Hepatic stellate cell (primary cell): ENCODE measurements around the gene SLC39A11.
"Not testable (repeated sequence)": the region's sequence is repeated elsewhere in the genome, so short reads cannot be mapped to it uniquely, and the experiment has no call there.

ENCODE experiments used
- DNase-seq: peaks from one replicate; pipeline ENCODE4 v3.0.0; 2011; ENCODE audit warnings: low spot score

SLC39A11 gene

GRCh38 chr17:72782985-72783701 lies 309.3 kb downstream of the SLC39A11 start:
- no peak for DNase-seq

- not testable (repeated sequence) for DNase-seq
Measured at GRCh38 chr17:72782437-72782836, 310.1 kb downstream of the SLC39A11 start.

DNA sequence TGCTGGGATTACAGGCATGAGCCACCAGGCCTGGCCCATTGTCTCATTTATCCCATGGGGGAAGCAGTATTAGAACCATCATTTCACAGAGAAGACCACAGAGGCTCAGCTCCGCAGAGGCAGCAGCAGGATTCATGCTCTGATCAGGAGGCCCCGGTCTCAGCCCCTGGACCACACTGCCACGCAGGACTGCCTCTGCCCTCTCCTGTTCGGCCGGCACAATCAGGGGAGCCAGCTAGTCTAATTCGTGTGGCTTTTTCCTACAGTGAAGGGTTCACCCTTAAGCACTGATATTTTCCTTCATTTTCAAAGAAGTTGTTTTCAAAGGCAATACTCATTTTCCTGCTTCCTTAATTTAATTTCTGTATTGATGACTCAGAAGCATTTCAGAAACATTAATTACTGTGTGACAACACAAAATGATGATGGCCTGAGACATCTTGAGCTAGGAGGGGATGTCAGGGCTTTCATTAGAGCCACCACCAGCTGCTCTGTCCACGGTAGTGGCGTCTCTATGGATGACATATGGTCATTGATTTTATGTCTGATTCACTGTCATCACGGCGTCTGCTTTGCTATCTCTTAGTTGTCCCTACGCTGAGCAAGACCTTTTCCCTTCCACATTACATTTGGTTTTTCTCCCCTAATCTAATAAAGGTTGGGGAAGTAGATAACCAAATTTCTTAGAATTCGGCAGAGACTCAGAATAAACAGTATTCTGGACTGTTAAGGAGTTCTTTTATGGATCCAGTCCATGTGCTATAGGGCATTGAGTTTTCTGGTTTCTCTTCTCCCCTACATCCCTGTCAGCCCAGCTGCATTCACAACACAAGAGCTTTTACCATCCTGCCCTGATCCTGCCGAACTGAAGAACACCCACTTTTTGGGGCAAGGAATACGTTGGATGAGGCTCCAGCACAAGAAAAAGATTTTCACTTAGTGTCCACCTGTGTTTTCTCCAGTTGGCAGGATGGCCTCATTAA lies 314.0 kb downstream of the SLC39A11 start:
- DNase-seq, result no peak

DNA sequence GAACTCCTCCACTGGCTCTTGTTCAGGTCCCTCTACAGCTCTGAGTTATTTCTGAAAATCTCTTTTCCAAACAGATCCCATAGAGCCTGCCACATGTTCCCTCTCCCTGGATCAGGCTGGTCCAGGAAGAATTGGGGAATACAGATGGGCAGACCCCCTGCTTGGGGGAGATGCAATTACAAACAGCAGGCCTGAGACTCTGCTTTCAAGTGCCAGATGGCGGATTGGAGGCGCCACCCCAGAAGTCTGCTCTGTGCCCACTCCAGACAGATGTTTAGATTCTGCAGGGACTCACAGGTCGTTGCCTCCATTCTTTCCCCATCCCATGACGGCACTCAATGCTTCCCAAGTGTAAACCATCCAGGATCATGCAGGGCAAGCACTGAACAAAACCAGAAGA lies 316.6 kb downstream of the SLC39A11 start:
- DNase-seq, result no peak

DNA sequence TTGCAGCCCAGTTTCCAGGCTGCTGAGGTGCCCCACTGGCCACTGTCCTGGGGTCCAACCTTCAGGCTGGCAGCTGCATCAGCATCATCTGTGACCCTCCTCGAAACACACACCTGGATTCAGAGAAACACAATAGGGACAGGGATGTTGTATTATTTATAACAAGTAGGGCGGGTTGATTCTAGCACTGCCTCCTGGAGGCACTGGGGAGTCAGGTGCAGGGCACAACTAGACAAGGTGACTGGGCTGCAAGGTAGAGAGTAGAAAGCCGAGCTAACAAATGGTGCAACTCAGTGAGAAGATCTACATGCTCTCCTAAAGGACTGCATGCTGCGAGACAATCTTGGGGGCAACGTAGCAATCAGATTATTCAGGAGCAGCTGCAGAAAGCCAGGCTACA lies 317.3 kb downstream of the SLC39A11 start:
- DNase-seq, result no peak

- DNase-seq, result no peak
Measured at GRCh38 chr17:72774236-72774635, 318.3 kb downstream of the SLC39A11 start.

GRCh38 chr17:72773225-72773624 lies 319.3 kb downstream of the SLC39A11 start:
- DNase-seq, result not testable (repeated sequence)

- DNase-seq, result no peak
Measured at GRCh38 chr17:72772331-72772821, 320.1 kb downstream of the SLC39A11 start.

GRCh38 chr17:72771734-72772133 lies 320.8 kb downstream of the SLC39A11 start:
- DNase-seq, result no peak

GRCh38 chr17:72766761-72767356 lies 325.6 kb downstream of the SLC39A11 start:
- no peak for DNase-seq

DNA sequence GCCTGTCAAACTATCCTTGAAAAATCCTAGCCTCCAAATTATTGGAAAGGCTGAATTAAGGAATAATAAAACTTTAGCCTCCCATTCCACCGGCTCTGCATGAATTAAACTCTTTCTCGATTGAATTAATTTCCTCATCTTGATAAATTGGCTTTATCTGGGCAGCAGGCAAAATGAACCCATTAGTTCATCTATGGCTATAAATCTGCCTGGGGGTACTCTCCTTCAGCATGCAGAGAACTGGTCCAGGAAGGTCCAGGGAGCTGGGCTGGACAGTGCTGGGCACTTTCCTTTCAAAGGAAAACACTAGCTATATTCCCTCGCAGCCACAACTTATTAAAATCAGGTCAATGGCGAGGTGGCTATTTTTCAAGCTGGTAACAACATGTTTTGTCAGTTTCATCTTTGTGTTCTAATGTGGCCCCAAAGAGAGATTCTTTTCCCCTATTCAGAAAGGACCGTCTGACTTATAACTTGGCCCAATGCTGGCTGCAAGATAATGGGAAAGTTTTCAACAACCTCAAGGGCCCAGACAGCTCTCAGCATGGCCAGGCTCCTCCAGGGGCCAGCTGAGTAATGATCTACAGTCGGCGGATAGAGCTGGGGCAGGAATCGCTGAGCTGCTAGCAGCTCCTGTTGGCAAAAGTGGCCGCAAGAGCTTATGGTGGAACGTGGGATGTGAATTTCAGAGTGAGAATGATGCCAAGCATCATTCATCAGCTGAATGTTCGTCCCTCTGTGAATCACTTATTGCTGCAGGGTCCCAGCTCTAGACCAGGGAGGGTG lies 326.9 kb downstream of the SLC39A11 start:
- DNase-seq, result no peak

DNA sequence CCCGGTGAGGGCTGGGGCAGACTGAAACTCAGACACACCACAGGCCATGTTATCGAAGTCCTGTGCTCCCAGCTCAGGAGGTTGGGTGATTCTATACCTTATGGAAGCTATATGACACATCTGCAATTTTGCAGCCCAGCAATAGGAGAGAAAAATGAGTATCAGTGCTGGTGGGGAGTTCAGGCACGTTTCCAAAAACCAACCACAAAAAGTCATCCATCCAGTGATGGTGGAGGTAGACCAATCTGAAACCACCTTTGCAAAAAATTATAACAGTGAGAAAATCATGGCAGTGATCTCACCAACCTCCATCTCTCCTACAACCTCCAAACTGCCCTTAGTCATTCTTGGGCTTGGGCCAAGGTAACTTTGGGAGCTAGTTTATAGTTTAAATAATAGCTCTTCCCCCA lies 327.9 kb downstream of the SLC39A11 start:
- no peak for DNase-seq

DNA sequence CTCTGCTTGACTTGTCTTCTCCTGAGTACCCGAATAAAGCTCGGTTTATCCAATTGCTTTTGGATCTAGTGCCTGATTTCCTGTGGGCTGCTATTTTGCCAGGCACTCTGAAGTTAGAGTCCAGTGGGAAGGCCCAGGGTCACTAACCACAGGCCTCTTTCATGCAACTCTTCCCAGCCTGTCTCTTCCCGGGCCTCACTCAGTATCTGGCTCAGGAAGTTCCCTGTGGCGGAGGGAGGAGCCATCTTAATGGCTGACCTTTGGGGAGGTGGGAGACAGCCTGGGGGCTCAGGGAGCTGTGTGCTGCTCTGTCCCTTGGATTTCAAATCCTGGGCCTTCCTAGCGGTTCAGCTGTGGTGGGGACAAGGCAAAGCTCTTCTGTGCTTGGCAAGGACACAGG lies 328.5 kb downstream of the SLC39A11 start:
- no peak for DNase-seq

- DNase-seq, result not testable (repeated sequence)
Measured at GRCh38 chr17:72761893-72762575, 330.5 kb downstream of the SLC39A11 start.

- no peak for DNase-seq
Measured at GRCh38 chr17:72761431-72761830, 331.1 kb downstream of the SLC39A11 start.

DNA sequence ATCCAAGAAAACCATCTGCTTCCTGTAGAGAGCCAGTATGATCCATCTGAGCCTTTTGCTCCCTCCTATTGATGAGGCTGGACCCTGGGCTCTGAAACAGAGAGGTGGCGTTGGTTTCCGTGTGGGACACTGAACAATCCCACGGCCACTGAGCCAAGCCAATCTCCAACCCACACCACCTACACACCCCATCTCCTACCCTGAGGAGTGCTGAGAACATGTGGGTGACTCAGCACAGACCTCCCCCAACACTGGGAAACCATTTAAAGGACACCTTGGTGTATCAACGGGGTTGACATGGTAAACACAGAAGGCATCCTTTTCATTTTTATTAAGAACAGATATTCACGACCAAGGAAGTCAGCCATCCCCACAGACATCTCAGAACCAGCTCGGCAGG lies 332.1 kb downstream of the SLC39A11 start:
- DNase-seq, result no peak

DNA sequence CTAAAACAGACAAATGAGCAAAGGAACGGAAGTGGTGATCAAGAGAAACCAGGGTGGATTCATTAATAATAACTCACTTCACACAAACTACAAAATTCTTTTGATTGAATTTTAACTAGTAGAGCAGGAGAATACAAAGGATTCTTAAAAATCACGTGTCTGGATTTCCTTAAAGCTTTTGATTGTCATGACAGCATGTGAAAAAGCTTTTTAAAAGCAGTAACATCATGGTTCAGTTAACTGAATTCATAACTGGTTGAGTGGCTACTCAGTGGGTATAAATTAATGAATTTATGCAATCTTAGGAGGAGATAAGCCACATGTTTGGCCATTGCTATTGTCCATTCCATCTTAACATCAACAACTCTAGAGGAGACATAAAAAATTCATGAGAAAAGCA lies 333.2 kb downstream of the SLC39A11 start:
- DNase-seq, result no peak

- no peak for DNase-seq
Measured at GRCh38 chr17:72756256-72756655, 336.2 kb downstream of the SLC39A11 start.

- DNase-seq, result no peak
Measured at GRCh38 chr17:72754513-72754912, 338.0 kb downstream of the SLC39A11 start.

GRCh38 chr17:72751746-72752145 lies 340.7 kb downstream of the SLC39A11 start:
- DNase-seq, result no peak

DNA sequence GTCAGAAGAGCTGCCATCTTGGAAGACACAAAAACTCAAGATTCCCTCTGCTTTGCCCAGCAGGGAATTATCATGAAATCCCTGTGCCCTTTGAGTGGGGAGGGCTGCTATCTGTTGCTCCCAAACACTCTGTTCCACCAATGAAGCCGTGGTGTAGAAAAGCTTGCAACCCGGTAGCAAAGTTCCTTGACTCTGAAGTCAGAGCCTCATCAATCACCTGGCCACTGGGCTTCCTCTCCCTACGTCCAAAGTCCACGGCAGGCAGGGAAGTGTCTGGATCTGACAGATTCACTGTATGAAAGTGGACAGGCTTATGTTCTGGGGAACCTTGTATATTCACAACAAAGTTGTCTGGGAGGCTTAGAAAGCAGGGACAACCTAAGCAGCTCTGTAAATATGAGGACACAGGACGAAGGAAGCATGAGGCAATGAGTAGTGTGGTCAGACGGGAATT lies 343.3 kb downstream of the SLC39A11 start:
- DNase-seq, result no peak
